Cardiac muscle cell (in vitro differentiated cells and primary cell): ENCODE results near the gene SBNO1. TPM values are rescaled to one million over a fixed set of nuclear protein-coding genes. Genes with fewer than 3 reads are reported as not detected.
"Not testable (repeated sequence)": the region's sequence is repeated elsewhere in the genome, so short reads cannot be mapped to it uniquely, and the experiment has no call there.

Experiments
- DNase-seq, 2 donors: peaks; one replicate each; pipeline versions ENCODE4 v3.0.0 to v3.0.0-alpha.2; 2010 to 2017; ENCODE audit warnings: low read depth in 1 of 2, low spot score in 1 of 2
- H3K27ac ChIP-seq: fragments of 200-600 bp; sonication (generic); 2 replicates; pipeline ENCODE4 v1.5.1; 2016
- H3K27me3 ChIP-seq: fragments of 200-600 bp; sonication (generic); 2 replicates; pipeline ENCODE4 v1.6.0; 2016; ENCODE audit warnings: control low read depth
- H3K36me3 ChIP-seq: fragments of 200-600 bp; sonication (generic); 2 replicates; pipeline ENCODE4 v1.5.1; 2016; ENCODE audit warnings: control low read depth
- H3K4me1 ChIP-seq: fragments of 200-600 bp; sonication (generic); 2 replicates; pipeline ENCODE4 v1.8.1; 2017; ENCODE audit warnings: low read depth, mild to moderate bottlenecking, mixed run types
- H3K4me3 ChIP-seq: fragments of 200-600 bp; sonication (generic); 2 replicates; pipeline ENCODE4 v1.5.1; 2016; ENCODE audit warnings: mild to moderate bottlenecking
- H3K9me3 ChIP-seq: fragments of 200-600 bp; sonication (generic); 2 replicates; pipeline ENCODE4 v1.5.1; 2017; ENCODE audit warnings: low read depth, mild to moderate bottlenecking, control low read depth
- CTCF ChIP-seq: IDR thresholded peaks from 2 replicates; pipeline ENCODE4 v1.5.1; 2012; ENCODE audit warnings: low read depth, mild to moderate bottlenecking, low read length
- polyA plus RNA-seq: library from polyadenylated mRNA; unstranded; fragments of >200 nt; fragmentation: Nextera tagmentation; extraction: Ambion mirVana; gene quantifications from 2 replicates; pipeline ENCODE4 v1.2.1, GENCODE V29; 2016
- total RNA-seq: library from RNA; depleted of rRNA; stranded (reverse); fragments of >200 nt; gene quantifications from 2 replicates; pipeline ENCODE4 v1.2.3, GENCODE V29; 2016

SBNO1 gene
- total and polyA plus RNA-seq, 2 experiments from 2014 or later, result 10.4 to 17.7 TPM

- TF ChIP-seq CTCF, result no peak
- H3K27me3 ChIP-seq, result no peaks in the 10 kb centered on the region
Observed at GRCh38 chr12:123369229-123369628, 4.6 kb upstream of the SBNO1 start.

GRCh38 chr12:123368431-123368830, 3.8 kb upstream of the SBNO1 start:
- not testable (repeated sequence) for H3K9me3 ChIP-seq, H3K4me1 ChIP-seq, H3K27ac ChIP-seq, DNase-seq, H3K36me3 ChIP-seq, H3K27me3 ChIP-seq, H3K4me3 ChIP-seq

More at GRCh38 chr12:123369229-123369628, 4.6 kb upstream of the SBNO1 start:
- peaks cover 9% of the 10 kb centered on the region for H3K4me1 ChIP-seq
- H3K27ac ChIP-seq, result no peak overlapping the region
- no peaks in the 10 kb centered on the region for H3K36me3 ChIP-seq
- no peak for DNase-seq
- H3K9me3 ChIP-seq, result no peaks in the 10 kb centered on the region
- no peak overlapping the region for H3K4me3 ChIP-seq

- Histone ChIP-seq H3K27me3 (no peaks in the 10 kb centered on the region), H3K4me1 (peaks cover 11% of the 10 kb centered on the region), H3K36me3 (no peaks in the 10 kb centered on the region), H3K4me3 (no peak overlapping the region), H3K9me3 (no peaks in the 10 kb centered on the region), H3K27ac (no peak overlapping the region)
- peak in 1 of 2 donors; percentile 13 for DNase-seq
- TF ChIP-seq CTCF, result no peak
Observed at GRCh38 chr12:123367511-123367910, 2.9 kb upstream of the SBNO1 start.

- H3K9me3 ChIP-seq, result no peaks in the 10 kb centered on the region
- no peaks in the 10 kb centered on the region for H3K36me3 ChIP-seq
- peak; percentile 99 for DNase-seq
- H3K4me3 ChIP-seq, result peak overlapping the region; percentile 95
- peak; percentile 91 for TF ChIP-seq CTCF
- peaks cover 11% of the 10 kb centered on the region for H3K4me1 ChIP-seq
- no peaks in the 10 kb centered on the region for H3K27me3 ChIP-seq
- peak overlapping the region; percentile 94 for H3K27ac ChIP-seq
Observed at GRCh38 chr12:123365025-123365917, 624 bp upstream of the SBNO1 start.

GRCh38 chr12:123363740-123364531, 711 bp downstream of the SBNO1 start:
- no peak for TF ChIP-seq CTCF
- Histone ChIP-seq H3K4me1 (peaks cover 11% of the 10 kb centered on the region), H3K4me3 (peak overlapping the region; percentile 95), H3K27ac (peak overlapping the region; percentile 94), H3K9me3 (no peaks in the 10 kb centered on the region), H3K27me3 (no peaks in the 10 kb centered on the region), H3K36me3 (no peaks in the 10 kb centered on the region)
- DNase-seq, result peak; percentile 17 to 31

- no peaks in the 10 kb centered on the region for H3K9me3 ChIP-seq
- no peak for TF ChIP-seq CTCF
- no peak for DNase-seq
- peaks cover 11% of the 10 kb centered on the region for H3K4me1 ChIP-seq
- H3K27ac ChIP-seq, result no peak overlapping the region
- H3K27me3 ChIP-seq, result no peaks in the 10 kb centered on the region
- H3K36me3 ChIP-seq, result no peaks in the 10 kb centered on the region
- H3K4me3 ChIP-seq, result peak overlapping the region; percentile 95
Observed at GRCh38 chr12:123363390-123363739, 1.3 kb downstream of the SBNO1 start.
